Measurements from ENCODE around the gene PLEKHA6. TPM values are rescaled to one million over a fixed set of nuclear protein-coding genes. Genes with fewer than 3 reads are reported as not detected.

PLEKHA6 gene
- total and polyA plus RNA-seq, 2 experiments from 2014 or later = 2.8 to 6.2 TPM

- TF ChIP-seq CREB1 (CRISPR knock-in tag; IDR thresholded peaks at IDR 0.05; ENCODE audit: low read depth) (no peak), EZH2phosphoT487 (IDR thresholded peaks at IDR 0.05; ENCODE audit: unreplicated experiment) (no peak), POLR2AphosphoS5 (IDR thresholded peaks at IDR 0.05; ENCODE audit: low read depth) (no peak)
These were observed 143.5 kb downstream of the PLEKHA6 start (continued) for GRCh38 chr1:204216236-204216635.

GRCh38 chr1:204213668-204214662 is 145.8 kb downstream of the PLEKHA6 start, which contains the start of gene GOLT1A:
Gene GOLT1A, minus strand, starts transcription at chr1:204213988. Its CDS starts 82 bp downstream, at chr1:204213906.
- H3F3A ChIP-seq (replicated peaks; ENCODE audit: low read depth) = no peaks in the 10 kb centered on the region; the same call in 1 of the 2 replicates
- peak within 1 kb of the TSS; percentile 52 for H2AFZ ChIP-seq
- TF ChIP-seq CTCF (conservative IDR thresholded peaks at IDR 0.05; ENCODE audit: low read depth in 2 of 2) = peak; percentile 83
- TF ChIP-seq ZNF462 (CRISPR knock-in tag; IDR thresholded peaks at IDR 0.05) = no peak
- peak; percentile 65 for TF ChIP-seq POLR2AphosphoS5 (IDR thresholded peaks at IDR 0.05; ENCODE audit: low read depth)
- peak; percentile 49; the same call in 1 of the 2 replicates for TF ChIP-seq ETS1 (IDR thresholded peaks at IDR 0.05)
- no peak for TF ChIP-seq STAT1 (IDR thresholded peaks at IDR 0.05; ENCODE audit: unreplicated experiment)
- no peaks in the 10 kb centered on the region for H3K9me2 ChIP-seq (ENCODE audit: insufficient read depth)
- no peaks in the 10 kb centered on the region for H3K36me3 Mint-ChIP-seq (ENCODE audit: low read depth)
- no peaks in the 10 kb centered on the region for H3K36me3 ChIP-seq (ENCODE audit: insufficient read depth)
- ATAC-seq (peak; percentile 93), DNase-seq (ENCODE audit: low spot score) (peak; percentile 95)
- H3K27ac ChIP-seq (ENCODE audit: low read depth) = peak within 1 kb of the TSS; percentile 65; the same call in 1 of the 2 replicates
- peaks cover 8% of the 10 kb centered on the region; the same call in 1 of the 2 replicates for H3K4me1 ChIP-seq (ENCODE audit: insufficient read depth)
- no peaks in the 10 kb centered on the region; the same call in 1 of the 2 replicates for H4K20me1 ChIP-seq (replicated peaks; ENCODE audit: insufficient read depth)
- H3K79me2 ChIP-seq (replicated peaks; ENCODE audit: insufficient read depth) = no peaks in the 10 kb centered on the region
- no peaks in the 10 kb centered on the region for H3K9me3 Mint-ChIP-seq
- peak within 1 kb of the TSS; percentile 21; the same call in 1 of the 2 replicates for H3K27ac Mint-ChIP-seq
- H3K4me2 ChIP-seq = peak within 1 kb of the TSS; percentile 74
- H3K4me3 ChIP-seq = peak within 1 kb of the TSS; percentile 59
- H3K4me3 Mint-ChIP-seq = peak within 1 kb of the TSS; percentile 75
- no peaks in the 10 kb centered on the region for H3K27me3 Mint-ChIP-seq (ENCODE audit: insufficient read depth, low read depth, poor library complexity)
- H3K27me3 ChIP-seq (ENCODE audit: insufficient read depth) = no peaks in the 10 kb centered on the region
- H3K4me1 Mint-ChIP-seq = peaks cover 4% of the 10 kb centered on the region; the same call in 2 of the 3 replicates

Data from GM23338 (cell line).